ENCODE results near the gene MORF4L1. TPM values are rescaled to one million over a fixed set of nuclear protein-coding genes. Genes with fewer than 3 reads are reported as not detected.
A peak's percentile ranks its signal among the peaks of the same experiment; 100 is the strongest.
"Not testable (repeated sequence)": the region's sequence is repeated elsewhere in the genome, so short reads cannot be mapped to it uniquely, and the experiment has no call there.

MORF4L1 gene
- polyA plus RNA-seq (ENCODE audit: insufficient read length in 4 of 4): 100 to 1,000 TPM; 719 to 838 (median 801) TPM

GRCh38 chr15:78872155-78872971 lies at the start of gene MORF4L1:
Gene MORF4L1 (plus strand): TSS chr15:78872890. CDS start chr15:78873018, 128 bp downstream.
- peak; percentile 89 to 94 (median 94) for DNase-seq (ENCODE audit: low read depth in 4 of 4, low spot score in 3 of 4)

GRCh38 chr15:78828920-78829319 lies 43.8 kb upstream of the MORF4L1 start:
- no peak for DNase-seq (ENCODE audit: low read depth in 4 of 4, low spot score in 3 of 4)

- no peak for DNase-seq (ENCODE audit: low read depth in 4 of 4, low spot score in 3 of 4)
These were observed 42.0 kb upstream of the MORF4L1 start for GRCh38 chr15:78830514-78831228.

GRCh38 chr15:78831229-78832207 lies 41.2 kb upstream of the MORF4L1 start:
- no peak for DNase-seq (ENCODE audit: low read depth in 4 of 4, low spot score in 3 of 4)

GRCh38 chr15:78836333-78836732 lies 36.4 kb upstream of the MORF4L1 start:
- DNase-seq (ENCODE audit: low read depth in 4 of 4, low spot score in 3 of 4): no peak

- DNase-seq (ENCODE audit: low read depth in 4 of 4, low spot score in 3 of 4): no peak
These were observed 35.6 kb upstream of the MORF4L1 start for GRCh38 chr15:78837131-78837530.

- no peak for DNase-seq (ENCODE audit: low read depth in 4 of 4, low spot score in 3 of 4)
These were observed 35.1 kb upstream of the MORF4L1 start for GRCh38 chr15:78837543-78837942.

GRCh38 chr15:78838489-78838888 lies 34.2 kb upstream of the MORF4L1 start:
- no peak for DNase-seq (ENCODE audit: low read depth in 4 of 4, low spot score in 3 of 4)

- DNase-seq (ENCODE audit: low read depth in 4 of 4, low spot score in 3 of 4): not testable (repeated sequence)
These were observed 33.5 kb upstream of the MORF4L1 start for GRCh38 chr15:78839151-78839550.

- no peak for DNase-seq (ENCODE audit: low read depth in 4 of 4, low spot score in 3 of 4)
These were observed 31.9 kb upstream of the MORF4L1 start for GRCh38 chr15:78840661-78841375.

GRCh38 chr15:78841376-78841706 lies 31.3 kb upstream of the MORF4L1 start:
- no peak for DNase-seq (ENCODE audit: low read depth in 4 of 4, low spot score in 3 of 4)

GRCh38 chr15:78841891-78842290 lies 30.8 kb upstream of the MORF4L1 start:
- no peak for DNase-seq (ENCODE audit: low read depth in 4 of 4, low spot score in 3 of 4)

GRCh38 chr15:78842519-78842918 lies 30.2 kb upstream of the MORF4L1 start:
- no peak for DNase-seq (ENCODE audit: low read depth in 4 of 4, low spot score in 3 of 4)

- DNase-seq (ENCODE audit: low read depth in 4 of 4, low spot score in 3 of 4): not testable (repeated sequence)
These were observed 25.8 kb upstream of the MORF4L1 start for GRCh38 chr15:78846906-78847305.

- not testable (repeated sequence) for DNase-seq (ENCODE audit: low read depth in 4 of 4, low spot score in 3 of 4)
These were observed 25.2 kb upstream of the MORF4L1 start for GRCh38 chr15:78847387-78847906.

- DNase-seq (ENCODE audit: low read depth in 4 of 4, low spot score in 3 of 4): no peak
These were observed 22.3 kb upstream of the MORF4L1 start for GRCh38 chr15:78850352-78850751.

GRCh38 chr15:78850941-78851755 lies 21.5 kb upstream of the MORF4L1 start:
- no peak for DNase-seq (ENCODE audit: low read depth in 4 of 4, low spot score in 3 of 4)

- DNase-seq (ENCODE audit: low read depth in 4 of 4, low spot score in 3 of 4): no peak
These were observed 19.2 kb upstream of the MORF4L1 start for GRCh38 chr15:78853500-78853899.

- DNase-seq (ENCODE audit: low read depth in 4 of 4, low spot score in 3 of 4): no peak
These were observed 17.8 kb upstream of the MORF4L1 start for GRCh38 chr15:78854833-78855372.

Data from right renal pelvis (tissue), 4 donors.